Pancreas (tissue), 10 donors: ENCODE data around the gene KRT222. TPM values are rescaled to one million over a fixed set of nuclear protein-coding genes. Genes with fewer than 3 reads are reported as not detected.
A peak's percentile ranks its signal among the peaks of the same experiment; 100 is the strongest.

Source experiments
- ATAC-seq, 4 donors: fragments of 200-7000 bp; cut with Tn5 transposase; one replicate each; pipeline versions ENCODE4 v1.8.0 to v1.9.1; 2020; ENCODE audit warnings: mild to moderate bottlenecking in 4 of 4, moderate library complexity in 4 of 4
- DNase-seq, 6 donors: peaks; one replicate each; pipeline ENCODE4 v3.0.0-alpha.2; 2020
- FAIRE-seq: peaks from 2 replicates; lab custom pipeline; 2012; peaks lifted over from hg19 to GRCh38; lab: Jason Lieb, UNC
- H3K27ac ChIP-seq, 4 donors: fragments of 200-600 bp; sonication (generic); 1 replicate in 3 of 4; 2 replicates in 1 of 4; pipeline versions ENCODE4 v1.5.0 to v1.8.0; 2020
- H3K27me3 ChIP-seq, 4 donors: fragments of 200-600 bp; one replicate each; pipeline ENCODE4 v1.8.0; 2021
- H3K36me3 ChIP-seq, 3 donors: fragments of 200-600 bp; sonication (generic) in 1 of 3; one replicate each; pipeline versions ENCODE4 v1.5.0 to v1.8.0; 2020 to 2021
- H3K4me1 ChIP-seq, 3 donors: fragments of 200-600 bp; one replicate each; pipeline ENCODE4 v1.8.0; 2021
- H3K4me3 ChIP-seq, 4 donors: fragments of 200-600 bp; sonication (generic) in 2 of 4; one replicate each; pipeline versions ENCODE4 v1.5.0 to v1.8.0; 2020 to 2021
- H3K9me3 ChIP-seq, 4 donors: fragments of 200-600 bp; one replicate each; pipeline ENCODE4 v1.8.0; 2021
- CTCF ChIP-seq, 4 donors: fragments of 200-600 bp; sonication (generic) in 3 of 4; IDR thresholded peaks; one replicate each; pipeline versions ENCODE4 v1.5.0 to v1.8.0; 2021; ENCODE audit warnings: antibody characterized with exemption in 4 of 4
- WGBS, 2 donors: extraction: QIAGEN DNeasy Blood & Tissue Kit; methylation state at CpG; one replicate each; pipeline ENCODE4 v1.1.7; 2013; 5-methylcytosine and 5-hydroxymethylcytosine counted together
- intact Hi-C, 3 donors: fragments of 100-400 bp; cut with DNase I; formaldehyde crosslinking; loops; one replicate each; pipeline versions ENCODE4 v1.11.1 to v1.14.2; 2022
- polyA plus RNA-seq, 2 donors: library from polyadenylated mRNA; stranded (reverse); fragments of 200-250 nt; gene quantifications; one replicate each; pipeline ENCODE4 v1.2.3, GENCODE V29; 2013
- total RNA-seq, 6 donors: library from RNA; stranded (reverse); fragmentation: NEBNext Ultra II Directional in 4 of 6; extraction: Animal tissue kit (Norgen Biotek cat#: 25700) in 4 of 6; gene quantifications; one replicate each; pipeline versions ENCODE4 v1.2.1 to v1.2.4, GENCODE V29; 2021 to 2023
- donor health status: healthy with polysubstance abuse.
- donor health status: DM: no; HTN: no; CAD: no; lungs with moderate emphysema.
- donor health status: DM: no; HTN: no; CAD: no.
- donor health status: control.
- donor health status: control.
- donor health status: Bipolar disorder and iron deficiency.
- donor health status: DM: yes; HTN: yes; CAD: no.
- donor health status: DM: no; HTN: no; CAD: no.
- donor health status: DM: no; HTN: no; CAD: no.
- donor health status: DM: yes; HTN: yes; CAD: no.

KRT222 gene
- total RNA-seq (1 to 10 TPM in 3 of 6 donors, under 1 TPM in 3; 0.28 to 2.7 (median 1.1) TPM), polyA plus RNA-seq (1 to 10 TPM; 1.4 to 4.9 TPM)

GRCh38 chr17:40664582-40665333, at the start of gene KRT222:
Gene KRT222 (minus strand): TSS chr17:40665177. CDS start chr17:40665099, 78 bp downstream.
- FAIRE-seq = no peak
- WGBS, 2 donors = 6 to 7% methylated on average over 12 of the region's 12 CpGs
- no peaks in the 10 kb centered on the region for H3K36me3 ChIP-seq
- no peaks in the 10 kb centered on the region for H3K9me3 ChIP-seq
- H3K27ac ChIP-seq = no peak within 1 kb of the TSS
- H3K27me3 ChIP-seq = no peaks in the 10 kb centered on the region
- no peak for DNase-seq
- H3K4me3 ChIP-seq = peak within 1 kb of the TSS in 3 of 4 donors; percentile 7 to 26 (median 11)
- no peak for TF ChIP-seq CTCF (IDR thresholded peaks at IDR 0.05)
- peak in 1 of 4 donors; percentile 57 for ATAC-seq
- intact Hi-C loops = no loop called here
- H3K4me1 ChIP-seq = no peaks in the 10 kb centered on the region

DNA sequence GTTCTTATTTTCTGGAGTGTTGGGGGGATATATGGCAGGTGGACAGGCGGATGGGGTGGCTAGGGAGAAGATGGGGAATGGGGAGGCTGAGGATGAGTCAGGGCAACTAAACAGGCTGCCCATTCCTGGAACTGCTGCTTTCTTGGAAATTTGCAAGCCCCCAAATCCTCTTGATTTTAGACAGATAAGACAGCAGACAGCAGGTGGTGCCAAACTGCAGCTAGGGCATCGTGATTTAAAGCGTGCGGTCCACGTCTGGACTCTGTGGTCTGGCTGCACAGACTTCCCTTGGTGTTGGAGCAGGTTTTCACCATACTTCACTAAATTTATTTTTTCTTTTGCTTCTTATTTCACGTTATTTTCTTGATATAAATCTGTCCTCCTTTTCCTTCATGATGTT, 49.5 kb upstream of the KRT222 start:
- no peaks in the 10 kb centered on the region for H3K9me3 ChIP-seq
- no peak overlapping the region for H3K27ac ChIP-seq
- no peak for TF ChIP-seq CTCF (IDR thresholded peaks at IDR 0.05)
- ATAC-seq (no peak), DNase-seq (no peak), FAIRE-seq (no peak)
- intact Hi-C loops = no loop called here
- no peaks in the 10 kb centered on the region for H3K27me3 ChIP-seq
- H3K36me3 ChIP-seq = no peaks in the 10 kb centered on the region
- H3K4me3 ChIP-seq = no peak overlapping the region
- 70 to 76% methylated on average over 6 of the region's 6 CpGs for WGBS, 2 donors
- no peaks in the 10 kb centered on the region for H3K4me1 ChIP-seq

- H3K27ac ChIP-seq = no peak overlapping the region
- no peaks in the 10 kb centered on the region for H3K9me3 ChIP-seq
- TF ChIP-seq CTCF (IDR thresholded peaks at IDR 0.05) = no peak
- no peak for DNase-seq
- ATAC-seq = peak in 2 of 4 donors; percentile 46 to 81
- peaks cover 0 to 4% (median 0%) of the 10 kb centered on the region in 4 donors for H3K27me3 ChIP-seq
- no peak for FAIRE-seq
- no peaks in the 10 kb centered on the region for H3K4me1 ChIP-seq
- WGBS, 2 donors = 61 to 78% methylated on average over 7 of the region's 7 CpGs
- no peak overlapping the region for H3K4me3 ChIP-seq
- H3K36me3 ChIP-seq = no peaks in the 10 kb centered on the region
- intact Hi-C loops = no loop called here
These were observed 42.8 kb upstream of the KRT222 start for GRCh38 chr17:40707745-40708144.

- Histone ChIP-seq H3K27ac (no peak overlapping the region), H3K27me3 (peaks cover 0 to 4% (median 0%) of the 10 kb centered on the region in 4 donors), H3K36me3 (no peaks in the 10 kb centered on the region), H3K4me1 (no peaks in the 10 kb centered on the region), H3K9me3 (no peaks in the 10 kb centered on the region), H3K4me3 (no peak overlapping the region)
- FAIRE-seq (no peak), DNase-seq (no peak), ATAC-seq (no peak)
- TF ChIP-seq CTCF (IDR thresholded peaks at IDR 0.05) = no peak
- intact Hi-C loops = no loop called here
- WGBS, 2 donors = 56 to 65% methylated on average over 4 of the region's 4 CpGs
These were observed 40.6 kb upstream of the KRT222 start for GRCh38 chr17:40705584-40705983.

GRCh38 chr17:40703652-40704051, 38.7 kb upstream of the KRT222 start, which contains the start of gene KRT24:
Gene KRT24 (minus strand): TSS chr17:40703752. CDS start chr17:40703693, 59 bp downstream.
- Histone ChIP-seq H3K9me3 (no peaks in the 10 kb centered on the region), H3K27me3 (peaks cover 0 to 7% (median 0%) of the 10 kb centered on the region in 4 donors), H3K27ac (no peak within 1 kb of the TSS), H3K4me1 (no peaks in the 10 kb centered on the region), H3K36me3 (no peaks in the 10 kb centered on the region), H3K4me3 (no peak within 1 kb of the TSS)
- no peak for FAIRE-seq
- 71 to 80% methylated on average over 7 of the region's 7 CpGs for WGBS, 2 donors
- no peak for DNase-seq
- no peak for ATAC-seq
- TF ChIP-seq CTCF (IDR thresholded peaks at IDR 0.05) = no peak
- intact Hi-C loops = no loop called here
